ENCODE results near the gene UPK3BL2.
"Not testable (repeated sequence)": the region's sequence is repeated elsewhere in the genome, so short reads cannot be mapped to it uniquely, and the experiment has no call there.

GRCh38 chr7:102493220-102493935, 50.1 kb downstream of the UPK3BL2 start:
- TF ChIP-seq FOXA1 (IDR thresholded peaks at IDR 0.05; ENCODE audit: borderline replicate concordance); RNF2 (IDR thresholded peaks at IDR 0.05); MTA3 (IDR thresholded peaks at IDR 0.05; ENCODE audit: borderline replicate concordance); POLR2A (conservative IDR thresholded peaks at IDR 0.05); CHD7 (IDR thresholded peaks at IDR 0.05; ENCODE audit: low read depth, low read length); XRCC3 (IDR thresholded peaks at IDR 0.05); USF1 (CRISPR knock-in tag; IDR thresholded peaks at IDR 0.05); EP300 (IDR thresholded peaks at IDR 0.05; ENCODE audit: low read length); USF2 (CRISPR knock-in tag; IDR thresholded peaks at IDR 0.05); ZNF316 (IDR thresholded peaks at IDR 0.05): not testable (repeated sequence)
